Endometrial microvascular endothelial cells (primary cell): Measurements from ENCODE around the gene SPINK8. TPM values are rescaled to one million over a fixed set of nuclear protein-coding genes. Genes with fewer than 3 reads are reported as not detected.
"Not testable (repeated sequence)": the region's sequence is repeated elsewhere in the genome, so short reads cannot be mapped to it uniquely, and the experiment has no call there.

Experiments
- in situ Hi-C: cut with HindIII; loops from 2 replicates; pipeline ENCODE4 v1.10.0; 2017; ENCODE audit warnings: low sequenced_read_pairs, low pct_unique_long_range_greater_than_20kb; ENCODE audit errors: inconsistent ontology term
- total RNA-seq: library from RNA; depleted of rRNA; stranded (reverse); fragments of >200 nt; gene quantifications from one replicate; pipeline ENCODE4 v1.2.3, GENCODE V29; 2015; ENCODE audit errors: inconsistent ontology term

The SPINK8 gene
- total RNA-seq, 1 donor from 2014 or later: not detected

- in situ Hi-C loops: no loop called here
Measured at GRCh38 chr3:48287034-48287433, 46.4 kb downstream of the SPINK8 start.

DNA sequence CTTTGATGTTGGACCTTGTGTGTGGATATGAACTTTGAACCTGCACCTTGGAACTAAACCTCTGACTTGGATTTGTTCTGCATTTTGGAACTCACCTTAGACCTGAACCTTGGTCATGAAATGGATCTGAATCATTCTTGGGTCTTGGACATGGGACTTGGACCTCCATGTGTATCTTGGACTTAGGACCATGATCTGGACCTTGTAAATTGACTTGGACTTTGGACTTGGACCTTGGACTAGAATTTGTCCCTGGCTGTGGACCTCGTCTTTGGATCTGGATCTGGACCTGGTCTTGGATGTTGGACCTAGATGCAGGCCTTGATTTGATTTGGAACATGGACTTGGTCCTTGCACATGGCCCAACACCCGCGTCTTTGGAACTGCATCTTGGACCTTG is 47.2 kb downstream of the SPINK8 start:
- in situ Hi-C loops: no loop called here

DNA sequence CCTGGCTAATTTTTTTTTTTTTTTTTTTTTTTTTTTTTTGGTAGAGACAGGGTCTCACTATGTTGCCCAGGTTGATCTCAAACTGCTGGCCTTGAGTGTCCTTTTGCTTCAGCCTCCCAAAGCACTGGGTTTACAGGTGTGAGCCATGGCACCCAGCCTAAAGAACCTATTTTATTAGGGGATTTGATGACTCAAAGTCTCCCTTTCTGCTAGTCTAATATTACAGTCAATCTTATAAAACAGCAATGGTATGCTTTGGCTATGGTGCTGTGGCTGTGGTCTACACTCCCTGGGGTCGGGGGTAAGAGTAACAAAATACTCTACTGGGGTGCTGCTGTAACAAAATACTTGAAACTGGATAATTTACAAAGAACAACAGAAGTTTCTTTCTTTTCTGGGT is 47.8 kb downstream of the SPINK8 start:
- in situ Hi-C loops: no loop called here

DNA sequence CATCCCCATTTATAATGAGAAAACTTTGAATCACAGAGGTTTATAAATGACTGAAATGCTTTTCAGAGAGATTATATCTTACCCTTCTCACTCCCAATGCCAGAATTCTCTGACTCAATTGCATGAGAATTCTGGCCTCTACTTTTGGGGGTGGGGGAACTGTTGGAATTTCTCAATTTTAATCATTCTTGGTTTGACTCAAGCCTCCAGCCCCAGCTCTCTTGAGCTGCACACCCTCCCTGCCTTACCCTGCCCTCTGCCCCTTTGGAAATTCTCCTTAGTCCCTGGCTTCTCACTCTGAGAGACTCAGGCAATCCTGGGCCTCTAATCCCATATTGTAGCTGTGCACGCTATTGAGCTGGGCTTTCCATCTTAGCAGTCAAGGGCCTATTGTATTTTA is 48.3 kb downstream of the SPINK8 start:
- in situ Hi-C loops: no loop called here

GRCh38 chr3:48280881-48281280 is 52.6 kb downstream of the SPINK8 start:
- in situ Hi-C loops: no loop called here

DNA sequence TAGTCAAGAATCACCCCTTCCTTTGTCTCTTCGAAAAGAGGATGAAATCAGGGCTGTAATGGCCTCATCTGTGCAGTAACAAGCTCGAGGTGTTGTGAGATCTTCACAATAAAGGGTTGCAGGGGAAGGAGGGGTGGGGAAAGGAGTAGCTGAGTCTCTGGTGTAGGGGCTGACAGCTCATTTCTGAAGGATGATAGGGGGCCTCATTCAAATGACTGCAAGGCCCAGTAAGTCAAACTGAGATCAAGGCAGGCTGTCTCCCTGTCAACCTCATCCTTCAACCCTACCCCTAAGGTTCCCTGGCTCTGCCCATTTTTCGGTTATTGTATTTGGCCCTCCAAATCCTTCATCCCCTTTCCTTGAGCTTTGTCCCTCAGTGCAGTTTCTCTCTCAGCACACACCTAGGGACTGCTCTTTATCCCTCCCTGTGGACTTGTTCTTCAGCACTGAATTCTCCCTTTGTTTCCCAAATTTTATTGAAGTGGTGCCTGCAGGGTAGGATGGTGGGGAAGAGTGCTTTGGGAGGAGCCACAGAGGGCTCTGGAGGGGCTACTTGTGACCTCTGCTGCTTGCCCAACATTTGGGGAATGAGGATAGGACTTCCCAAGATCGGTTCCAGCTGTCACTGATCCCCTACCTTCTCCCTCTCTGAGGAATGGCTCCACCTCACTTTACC is 54.4 kb downstream of the SPINK8 start:
- in situ Hi-C loops: no loop called here

DNA sequence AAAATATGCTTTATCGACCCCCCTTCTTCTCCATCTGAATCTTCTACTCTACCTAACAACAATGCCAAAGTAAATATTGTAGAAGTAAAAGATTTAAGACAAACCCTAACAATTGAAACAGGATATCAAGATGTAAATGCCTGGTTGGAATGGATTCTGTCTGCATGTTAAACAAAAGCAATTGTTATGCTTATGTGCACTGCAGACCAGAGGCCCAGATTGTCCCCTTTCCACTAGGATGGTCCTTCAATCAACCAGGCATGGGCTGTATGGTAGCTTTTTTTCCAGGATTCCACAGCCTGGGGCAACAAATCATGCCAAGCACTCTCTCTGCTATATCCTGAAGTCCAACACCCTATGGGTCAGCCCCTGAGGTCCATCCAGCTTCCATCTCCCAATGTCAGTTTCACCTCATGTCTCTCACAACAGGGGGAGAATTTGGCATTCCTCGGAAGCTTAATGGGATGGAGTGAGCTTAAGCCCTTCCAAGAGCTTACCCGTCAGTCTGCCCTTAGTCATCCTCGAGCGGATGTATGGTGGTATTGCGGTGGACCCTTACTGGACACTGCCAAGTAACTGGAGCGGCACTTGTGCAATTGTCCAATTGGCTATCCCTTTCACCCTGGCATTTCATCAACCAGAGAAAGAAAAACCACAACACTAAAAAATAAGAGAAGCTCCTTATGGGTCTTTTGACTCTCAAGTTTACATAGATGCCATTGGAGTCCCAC is 56.4 kb downstream of the SPINK8 start:
- in situ Hi-C loops: no loop called here

DNA sequence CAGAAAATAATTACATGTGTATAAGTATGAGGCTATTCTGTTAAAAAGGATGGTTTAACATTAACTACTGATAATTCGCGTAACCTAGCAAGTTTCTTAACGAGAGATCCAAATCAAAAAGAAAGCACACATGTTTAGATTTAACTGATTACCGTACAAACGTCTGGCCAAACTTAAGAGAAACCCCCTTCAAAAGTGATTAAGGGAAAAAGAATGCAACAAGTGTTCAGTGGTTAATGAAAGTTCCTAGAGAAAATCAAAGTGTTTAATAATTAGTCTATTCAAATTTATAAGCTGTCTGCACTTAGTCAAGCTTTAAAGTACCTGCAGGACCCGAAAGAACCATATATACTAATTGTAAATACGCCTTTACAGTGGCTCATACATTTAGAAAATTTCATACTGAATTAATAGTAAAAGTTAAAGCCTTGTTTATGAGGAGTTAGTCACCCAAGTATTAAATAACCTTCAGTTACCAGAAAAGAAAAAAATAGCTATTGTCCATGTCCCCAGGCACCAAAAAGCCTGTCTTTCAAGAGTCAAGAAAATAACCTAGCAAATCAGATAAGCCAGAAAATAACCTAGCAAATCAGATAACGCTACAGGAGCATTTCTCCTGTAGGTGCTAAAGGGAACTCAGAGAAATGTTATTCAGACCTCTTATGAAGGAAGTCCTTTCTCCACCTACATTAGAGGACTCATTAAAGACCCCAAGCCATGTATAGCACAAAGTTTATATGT is 58.0 kb downstream of the SPINK8 start:
- in situ Hi-C loops: no loop called here

GRCh38 chr3:48274452-48274851 is 59.0 kb downstream of the SPINK8 start:
- in situ Hi-C loops: no loop called here

DNA sequence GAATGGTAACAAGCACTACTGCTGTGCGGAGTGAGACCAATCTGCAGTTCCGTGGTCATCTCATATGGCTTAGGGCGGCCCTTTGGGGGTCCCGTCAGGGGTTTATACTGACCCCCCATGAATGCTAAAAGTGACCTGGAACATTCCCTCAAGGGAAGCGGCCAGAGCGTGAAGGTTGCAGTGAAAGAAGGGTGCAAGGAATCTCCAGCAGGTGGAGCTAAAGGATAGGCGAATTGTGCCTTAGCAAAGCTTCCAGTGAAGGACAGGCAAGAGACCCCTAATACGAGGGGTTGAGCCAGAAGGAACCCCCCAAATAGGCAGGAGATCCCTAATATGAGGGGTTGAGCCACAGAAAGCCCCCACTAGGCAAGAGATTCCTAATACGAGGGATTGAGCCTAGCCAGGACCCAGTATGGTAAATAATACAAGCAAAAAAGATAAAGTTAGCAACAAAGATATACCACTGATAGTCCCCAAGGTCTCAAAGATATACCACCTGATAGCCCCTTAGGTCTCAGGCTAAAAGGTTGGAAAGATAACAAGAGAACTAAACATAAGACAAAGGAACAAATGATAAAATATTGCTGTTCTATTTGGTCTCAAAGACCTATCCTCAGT is 59.8 kb downstream of the SPINK8 start:
- in situ Hi-C loops: no loop called here

DNA sequence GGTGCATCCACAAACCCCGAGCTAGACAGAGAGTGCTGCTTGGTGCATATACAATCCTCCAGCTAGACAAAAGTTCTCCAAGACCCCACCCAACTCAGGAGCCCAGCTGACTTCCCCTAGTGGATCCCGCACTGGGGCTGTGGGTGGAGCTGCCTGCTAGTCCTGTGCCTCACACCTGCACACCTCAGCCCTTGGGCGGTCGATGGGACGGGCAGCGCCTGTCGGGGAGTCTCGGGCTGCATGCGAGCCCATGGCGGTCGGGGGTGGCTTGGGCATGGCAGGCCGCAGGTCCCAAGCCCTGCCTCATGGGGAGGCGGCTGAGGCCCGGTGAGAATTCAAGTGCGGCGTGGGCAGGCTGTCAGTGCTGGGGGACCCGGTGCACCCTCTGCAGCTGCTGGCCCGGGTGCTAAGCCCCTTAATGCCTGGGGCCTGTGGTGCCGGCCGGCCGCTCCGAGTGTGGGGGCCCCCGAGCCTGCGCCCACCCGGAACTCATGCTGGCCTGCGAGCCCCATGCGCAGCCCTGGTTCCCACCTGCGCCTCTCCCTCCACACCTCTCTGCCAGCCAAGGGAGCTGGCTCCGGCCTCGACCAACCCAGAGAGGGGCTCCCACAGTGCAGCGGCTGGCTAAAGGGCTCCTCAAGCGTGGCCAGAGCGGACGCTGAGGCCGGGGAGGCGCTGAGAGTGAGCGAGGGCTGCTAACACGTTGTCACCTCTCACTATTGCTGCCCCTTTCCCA is 61.5 kb downstream of the SPINK8 start:
- in situ Hi-C loops: no loop called here

DNA sequence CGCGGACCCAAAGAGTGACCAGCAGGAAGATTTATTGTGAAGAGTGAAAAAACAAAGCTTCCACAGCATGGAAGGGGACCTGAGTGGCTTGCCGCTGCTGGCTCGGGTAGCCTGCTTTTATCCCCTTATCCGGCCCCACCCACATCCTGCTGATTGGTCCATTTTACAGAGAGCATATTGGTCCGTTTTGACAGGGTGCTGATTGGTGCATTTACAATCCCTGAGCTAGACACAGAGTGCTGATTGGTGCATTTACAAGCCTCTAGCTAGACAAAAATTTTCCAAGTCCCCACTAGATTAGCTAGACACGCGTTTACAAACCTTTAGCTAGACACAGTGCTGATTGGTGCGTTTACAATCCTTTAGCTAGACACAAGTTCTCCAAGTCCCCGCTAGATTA is 62.2 kb downstream of the SPINK8 start:
- in situ Hi-C loops: not testable (repeated sequence)

DNA sequence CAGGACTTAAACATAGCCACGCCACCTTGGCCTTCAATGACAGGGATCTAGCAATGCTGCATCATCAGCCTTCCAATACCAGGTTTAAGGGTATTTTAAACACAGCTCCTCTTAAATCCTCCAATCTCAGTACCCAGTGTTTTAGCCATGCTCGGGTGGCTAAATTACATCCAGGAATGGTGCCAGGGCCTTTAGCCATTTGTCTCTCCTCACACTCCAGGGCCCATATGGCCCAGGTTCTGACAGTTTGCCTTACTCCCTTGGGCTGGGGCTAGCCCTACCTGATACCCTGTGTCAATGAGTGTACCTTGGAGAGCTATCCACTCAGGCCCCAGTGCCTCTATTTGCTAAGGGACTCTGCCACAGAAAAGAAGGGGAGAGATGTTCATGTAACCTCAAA is 63.2 kb downstream of the SPINK8 start:
- in situ Hi-C loops: no loop called here

DNA sequence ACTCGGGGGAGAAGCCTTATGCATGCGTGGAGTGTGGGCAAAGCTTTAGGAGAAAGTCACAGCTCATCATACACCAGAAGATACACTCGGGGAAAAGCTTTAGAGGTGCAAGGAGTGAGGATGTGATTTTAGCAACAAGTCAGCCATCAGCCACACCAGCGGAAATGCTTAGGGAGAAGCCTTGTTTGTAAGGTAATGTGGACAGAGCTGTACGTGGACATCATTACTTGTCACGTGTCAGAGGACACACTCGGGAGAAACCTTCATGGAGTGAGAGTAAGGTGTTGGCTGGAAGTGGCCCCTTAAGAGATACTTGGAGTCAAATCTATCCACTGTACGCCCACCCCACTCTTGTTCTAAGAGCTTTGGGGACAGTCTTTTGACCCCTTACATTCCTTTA is 63.9 kb downstream of the SPINK8 start:
- in situ Hi-C loops: no loop called here

DNA sequence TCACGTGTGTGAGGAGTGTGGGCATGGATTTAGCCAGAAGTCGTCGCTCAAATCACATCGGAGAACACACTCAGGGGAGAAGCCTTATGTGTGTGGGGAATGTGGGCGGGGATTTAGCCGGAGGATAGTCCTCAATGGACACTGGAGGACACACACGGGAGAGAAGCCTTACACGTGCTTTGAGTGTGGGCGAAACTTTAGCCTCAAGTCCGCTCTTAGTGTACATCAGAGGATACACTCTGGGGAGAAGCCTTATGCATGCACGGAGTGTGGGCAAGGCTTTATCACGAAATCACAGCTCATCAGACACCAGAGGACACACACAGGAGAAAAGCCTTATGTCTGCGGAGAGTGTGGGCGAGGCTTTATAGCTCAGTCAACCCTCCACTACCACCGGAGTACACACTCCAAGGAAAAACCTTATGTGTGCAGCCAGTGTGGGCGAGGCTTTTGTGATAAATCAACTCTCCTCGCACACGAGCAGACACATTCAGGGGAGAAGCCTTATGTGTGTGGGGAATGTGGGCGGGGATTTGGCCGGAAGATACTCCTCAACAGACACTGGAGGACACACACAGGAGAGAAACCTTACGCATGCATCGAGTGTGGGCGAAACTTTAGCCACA is 64.4 kb downstream of the SPINK8 start:
- in situ Hi-C loops: no loop called here

GRCh38 chr3:48268381-48268935 is 65.0 kb downstream of the SPINK8 start:
- in situ Hi-C loops: no loop called here

- in situ Hi-C loops: no loop called here
Measured at GRCh38 chr3:48267782-48268181, 65.7 kb downstream of the SPINK8 start.

GRCh38 chr3:48258530-48258929 is 74.9 kb downstream of the SPINK8 start:
- in situ Hi-C loops: no loop called here
